OCI-LY7 (cell line): ENCODE data around the gene MSL3.

Experiments
- EZH2phosphoT487 ChIP-seq: fragments of 200-600 bp; sonication (generic); IDR thresholded peaks from 2 replicates; pipeline ENCODE4 v1.6.1; 2018; ENCODE audit warnings: low read depth, borderline replicate concordance, mild to moderate bottlenecking, mixed run types, antibody characterized with exemption, low read length, moderate library complexity, mixed read lengths
- TF ChIP-seq, protein P1 (sequence below): fragments of 200-600 bp; sonication (generic); conservative IDR thresholded peaks from 2 replicates; pipeline ENCODE4 v1.5.1; 2014; ENCODE audit warnings: mild to moderate bottlenecking, antibody characterized with exemption, low read length, moderate library complexity, mixed read lengths

DNA sequence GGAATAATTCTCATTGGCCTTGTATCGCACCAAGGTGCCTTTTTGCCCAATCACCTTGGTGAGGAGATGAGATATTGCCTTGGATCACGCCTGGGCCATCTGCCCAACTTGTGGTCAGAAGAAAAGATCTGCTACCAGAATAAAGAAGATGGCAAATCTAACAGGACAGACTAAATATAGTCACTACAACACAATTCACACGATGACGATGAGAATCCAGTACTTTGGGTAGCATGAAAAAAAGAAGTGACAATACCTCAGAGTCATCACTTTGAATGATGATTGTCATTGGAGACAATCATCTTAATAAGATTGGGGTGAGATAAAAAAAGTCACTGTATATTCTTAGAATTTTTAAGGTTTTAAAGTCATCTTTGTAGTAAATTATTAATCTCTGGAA lies 7.3 kb upstream of the MSL3 start:
- TF ChIP-seq, protein P1, sequence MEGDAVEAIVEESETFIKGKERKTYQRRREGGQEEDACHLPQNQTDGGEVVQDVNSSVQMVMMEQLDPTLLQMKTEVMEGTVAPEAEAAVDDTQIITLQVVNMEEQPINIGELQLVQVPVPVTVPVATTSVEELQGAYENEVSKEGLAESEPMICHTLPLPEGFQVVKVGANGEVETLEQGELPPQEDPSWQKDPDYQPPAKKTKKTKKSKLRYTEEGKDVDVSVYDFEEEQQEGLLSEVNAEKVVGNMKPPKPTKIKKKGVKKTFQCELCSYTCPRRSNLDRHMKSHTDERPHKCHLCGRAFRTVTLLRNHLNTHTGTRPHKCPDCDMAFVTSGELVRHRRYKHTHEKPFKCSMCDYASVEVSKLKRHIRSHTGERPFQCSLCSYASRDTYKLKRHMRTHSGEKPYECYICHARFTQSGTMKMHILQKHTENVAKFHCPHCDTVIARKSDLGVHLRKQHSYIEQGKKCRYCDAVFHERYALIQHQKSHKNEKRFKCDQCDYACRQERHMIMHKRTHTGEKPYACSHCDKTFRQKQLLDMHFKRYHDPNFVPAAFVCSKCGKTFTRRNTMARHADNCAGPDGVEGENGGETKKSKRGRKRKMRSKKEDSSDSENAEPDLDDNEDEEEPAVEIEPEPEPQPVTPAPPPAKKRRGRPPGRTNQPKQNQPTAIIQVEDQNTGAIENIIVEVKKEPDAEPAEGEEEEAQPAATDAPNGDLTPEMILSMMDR: no peak
- TF ChIP-seq EZH2phosphoT487: no peak
